Small intestine (tissue), 7 donors: ENCODE measurements around the gene TTLL10. TPM values are rescaled to one million over a fixed set of nuclear protein-coding genes. Genes with fewer than 3 reads are reported as not detected.

Experiments used
- DNase-seq, 2 donors: peaks; one replicate each; pipeline versions ENCODE4 v3.0.0 to v3.0.0-alpha.2; 2013
- FAIRE-seq: peaks from 2 replicates; lab custom pipeline; 2012; peaks lifted over from hg19 to GRCh38; lab: Jason Lieb, UNC
- H3K27ac ChIP-seq, 3 donors: one replicate each; pipeline ENCODE4 v1.5.1; 2013; ENCODE audit warnings: low read length in 2 of 3, mild to moderate bottlenecking in 2 of 3, control low read depth in 1 of 3, inconsistent platforms in 1 of 3, low read depth in 1 of 3, moderate library complexity in 1 of 3
- H3K27me3 ChIP-seq, 3 donors: one replicate each; pipeline ENCODE4 v1.6.1; 2013; ENCODE audit warnings: low read length in 3 of 3, inconsistent platforms in 1 of 3; ENCODE audit not compliant: control insufficient read depth in 3 of 3, insufficient read depth in 3 of 3
- H3K36me3 ChIP-seq, 3 donors: one replicate each; pipeline ENCODE4 v1.6.1; 2013; ENCODE audit warnings: low read length in 3 of 3, inconsistent platforms in 1 of 3, low read depth in 1 of 3, mild to moderate bottlenecking in 1 of 3, moderate library complexity in 1 of 3; ENCODE audit not compliant: control insufficient read depth in 3 of 3, insufficient read depth in 2 of 3
- H3K4me1 ChIP-seq, 3 donors: one replicate each; pipeline ENCODE4 v1.6.1; 2013; ENCODE audit warnings: low read length in 2 of 3, inconsistent platforms in 1 of 3, low read depth in 1 of 3, mild to moderate bottlenecking in 1 of 3, moderate library complexity in 1 of 3; ENCODE audit not compliant: control insufficient read depth in 3 of 3, insufficient read depth in 2 of 3
- H3K4me3 ChIP-seq, 3 donors: one replicate each; pipeline ENCODE4 v1.5.1; 2013; ENCODE audit warnings: low read length in 3 of 3, control low read depth in 1 of 3, inconsistent platforms in 1 of 3, low read depth in 1 of 3, mild to moderate bottlenecking in 1 of 3, moderate library complexity in 1 of 3
- H3K9me3 ChIP-seq, 2 donors: one replicate each; pipeline ENCODE4 v1.6.1; 2013; ENCODE audit warnings: low read depth in 1 of 2, low read length in 1 of 2; ENCODE audit not compliant: control insufficient read depth in 2 of 2, insufficient read depth in 1 of 2
- WGBS, 3 donors: extraction: QIAGEN DNeasy Blood & Tissue Kit; methylation state at CpG; one replicate each; pipeline ENCODE4 v1.1.7; 2013; 5-methylcytosine and 5-hydroxymethylcytosine counted together
- polyA plus RNA-seq, 4 donors: library from polyadenylated mRNA; stranded (reverse) in 3 of 4; unstranded in 1 of 4; fragments of 200-250 nt in 3 of 4; fragments of 120-200 nt in 1 of 4; gene quantifications; one replicate each; pipeline versions ENCODE4 v1.2.1 to v1.2.3, GENCODE V29; 2013
- donor health status: healthy with polysubstance abuse.
- donor health status: control.
- donor health status: control.
- donor health status: Bipolar disorder and iron deficiency.
- donor health status: healthy.

Gene TTLL10
- polyA plus RNA-seq, 4 donors: 0.21 to 0.36 TPM; not detected in 2

- peak; percentile 96 to 99 for DNase-seq
- Histone ChIP-seq H3K4me1 (peaks cover 5 to 18% (median 7%) of the 10 kb centered on the region in 3 donors), H3K36me3 (peaks cover 10 to 65% (median 14%) of the 10 kb centered on the region in 3 donors), H3K27ac (peak within 1 kb of the TSS; percentile 87 to 97 (median 94)), H3K9me3 (peaks cover 0 to 13% of the 10 kb centered on the region in 2 donors), H3K4me3 (peak within 1 kb of the TSS; percentile 81 to 91 (median 90)), H3K27me3 (no peaks in the 10 kb centered on the region)
- 0% methylated on average over 73 to 99 of the region's 99 CpGs for WGBS, 3 donors
- FAIRE-seq: no peak
Observed at GRCh38 chr1:1231400-1232207, 57.9 kb downstream of the TTLL10 start, which contains the start of gene SDF4. Gene SDF4, minus strand, starts transcription at chr1:1232001. Its CDS starts 3,229 bp downstream, at chr1:1228772.

GRCh38 chr1:1232208-1232795, 58.6 kb downstream of the TTLL10 start, which contains the start of gene B3GALT6:
Gene B3GALT6, plus strand, starts transcription at chr1:1232237. Its CDS starts 42 bp downstream, at chr1:1232279.
- WGBS, 3 donors: 7 to 29% (median 16%) methylated on average over 40 to 100 of the region's 100 CpGs
- no peak for DNase-seq
- peak within 1 kb of the TSS; percentile 81 to 91 (median 90) for H3K4me3 ChIP-seq
- peaks cover 0 to 13% of the 10 kb centered on the region in 2 donors for H3K9me3 ChIP-seq
- peaks cover 9 to 58% (median 14%) of the 10 kb centered on the region in 3 donors for H3K36me3 ChIP-seq
- H3K27me3 ChIP-seq: peaks cover 0 to 2% (median 0%) of the 10 kb centered on the region in 3 donors
- H3K4me1 ChIP-seq: peaks cover 5 to 25% (median 7%) of the 10 kb centered on the region in 3 donors
- H3K27ac ChIP-seq: peak within 1 kb of the TSS; percentile 87 to 97 (median 94)
- no peak for FAIRE-seq

GRCh38 chr1:1232796-1233566, 59.3 kb downstream of the TTLL10 start:
- H3K4me3 ChIP-seq: peak overlapping the region in 1 of 3 donors; percentile 65
- DNase-seq (no peak), FAIRE-seq (no peak)
- WGBS, 3 donors: 83 to 93% (median 90%) methylated on average over 78 to 98 of the region's 98 CpGs
- H3K9me3 ChIP-seq: peaks cover 0 to 13% of the 10 kb centered on the region in 2 donors
- H3K4me1 ChIP-seq: peaks cover 5 to 32% (median 9%) of the 10 kb centered on the region in 3 donors
- peaks cover 4 to 52% (median 7%) of the 10 kb centered on the region in 3 donors for H3K36me3 ChIP-seq
- no peak overlapping the region for H3K27ac ChIP-seq
- H3K27me3 ChIP-seq: peaks cover 0 to 9% (median 2%) of the 10 kb centered on the region in 3 donors

- FAIRE-seq: no peak
Observed at GRCh38 chr1:1233567-1233892, 59.9 kb downstream of the TTLL10 start.

GRCh38 chr1:1234180-1234808, 60.6 kb downstream of the TTLL10 start:
- peaks cover 0 to 38% (median 0%) of the 10 kb centered on the region in 3 donors for H3K36me3 ChIP-seq
- peaks cover 0 to 22% (median 6%) of the 10 kb centered on the region in 3 donors for H3K27me3 ChIP-seq
- no peak for DNase-seq
- peaks cover 0 to 13% of the 10 kb centered on the region in 2 donors for H3K9me3 ChIP-seq
- H3K4me1 ChIP-seq: peaks cover 5 to 43% (median 9%) of the 10 kb centered on the region in 3 donors
- WGBS, 3 donors: 94 to 95% (median 94%) methylated on average over 27 to 28 of the region's 28 CpGs
- H3K4me3 ChIP-seq: no peak overlapping the region
- H3K27ac ChIP-seq: no peak overlapping the region
- FAIRE-seq: no peak

More at GRCh38 chr1:1233567-1233892, 59.9 kb downstream of the TTLL10 start:
- H3K27ac ChIP-seq: no peak overlapping the region
- H3K27me3 ChIP-seq: peaks cover 0 to 15% (median 6%) of the 10 kb centered on the region in 3 donors
- peaks cover 5 to 37% (median 9%) of the 10 kb centered on the region in 3 donors for H3K4me1 ChIP-seq
- 95 to 96% (median 95%) methylated on average over 15 of the region's 15 CpGs for WGBS, 3 donors
- H3K9me3 ChIP-seq: peaks cover 0 to 13% of the 10 kb centered on the region in 2 donors
- H3K4me3 ChIP-seq: no peak overlapping the region
- H3K36me3 ChIP-seq: peaks cover 0 to 46% (median 2%) of the 10 kb centered on the region in 3 donors
- no peak for DNase-seq

GRCh38 chr1:1235016-1235744, 61.5 kb downstream of the TTLL10 start:
- H3K27ac ChIP-seq: no peak overlapping the region
- FAIRE-seq: no peak
- no peak for DNase-seq
- no peak overlapping the region for H3K4me3 ChIP-seq
- 87 to 88% (median 88%) methylated on average over 25 to 27 of the region's 27 CpGs for WGBS, 3 donors
- H3K4me1 ChIP-seq: peaks cover 5 to 46% (median 6%) of the 10 kb centered on the region in 3 donors
- peaks cover 0 to 13% of the 10 kb centered on the region in 2 donors for H3K9me3 ChIP-seq
- H3K36me3 ChIP-seq: peaks cover 0 to 30% (median 0%) of the 10 kb centered on the region in 3 donors
- peaks cover 0 to 31% (median 6%) of the 10 kb centered on the region in 3 donors for H3K27me3 ChIP-seq

- H3K4me1 ChIP-seq: peaks cover 5 to 45% (median 6%) of the 10 kb centered on the region in 3 donors
- peaks cover 0 to 35% (median 6%) of the 10 kb centered on the region in 3 donors for H3K27me3 ChIP-seq
- H3K27ac ChIP-seq: peak overlapping the region in 1 of 3 donors; percentile 45
- DNase-seq (peak in 1 of 2 donors; percentile 48), FAIRE-seq (no peak)
- WGBS, 3 donors: 21 to 71% (median 58%) methylated on average over 18 to 22 of the region's 22 CpGs
- no peak overlapping the region for H3K4me3 ChIP-seq
- H3K9me3 ChIP-seq: peaks cover 0 to 13% of the 10 kb centered on the region in 2 donors
- H3K36me3 ChIP-seq: peaks cover 0 to 29% (median 0%) of the 10 kb centered on the region in 3 donors
Observed at GRCh38 chr1:1236176-1236763, 62.6 kb downstream of the TTLL10 start.
